ENCODE data around the gene PNISR. TPM values are rescaled to one million over a fixed set of nuclear protein-coding genes. Genes with fewer than 3 reads are reported as not detected.

PNISR gene, protein sequence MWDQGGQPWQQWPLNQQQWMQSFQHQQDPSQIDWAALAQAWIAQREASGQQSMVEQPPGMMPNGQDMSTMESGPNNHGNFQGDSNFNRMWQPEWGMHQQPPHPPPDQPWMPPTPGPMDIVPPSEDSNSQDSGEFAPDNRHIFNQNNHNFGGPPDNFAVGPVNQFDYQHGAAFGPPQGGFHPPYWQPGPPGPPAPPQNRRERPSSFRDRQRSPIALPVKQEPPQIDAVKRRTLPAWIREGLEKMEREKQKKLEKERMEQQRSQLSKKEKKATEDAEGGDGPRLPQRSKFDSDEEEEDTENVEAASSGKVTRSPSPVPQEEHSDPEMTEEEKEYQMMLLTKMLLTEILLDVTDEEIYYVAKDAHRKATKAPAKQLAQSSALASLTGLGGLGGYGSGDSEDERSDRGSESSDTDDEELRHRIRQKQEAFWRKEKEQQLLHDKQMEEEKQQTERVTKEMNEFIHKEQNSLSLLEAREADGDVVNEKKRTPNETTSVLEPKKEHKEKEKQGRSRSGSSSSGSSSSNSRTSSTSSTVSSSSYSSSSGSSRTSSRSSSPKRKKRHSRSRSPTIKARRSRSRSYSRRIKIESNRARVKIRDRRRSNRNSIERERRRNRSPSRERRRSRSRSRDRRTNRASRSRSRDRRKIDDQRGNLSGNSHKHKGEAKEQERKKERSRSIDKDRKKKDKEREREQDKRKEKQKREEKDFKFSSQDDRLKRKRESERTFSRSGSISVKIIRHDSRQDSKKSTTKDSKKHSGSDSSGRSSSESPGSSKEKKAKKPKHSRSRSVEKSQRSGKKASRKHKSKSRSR
- total RNA-seq (2022; extraction: Qiagen RNA extraction), result 22.2 to 31.5 TPM (median 26.9 TPM) in 5 replicates

DNA sequence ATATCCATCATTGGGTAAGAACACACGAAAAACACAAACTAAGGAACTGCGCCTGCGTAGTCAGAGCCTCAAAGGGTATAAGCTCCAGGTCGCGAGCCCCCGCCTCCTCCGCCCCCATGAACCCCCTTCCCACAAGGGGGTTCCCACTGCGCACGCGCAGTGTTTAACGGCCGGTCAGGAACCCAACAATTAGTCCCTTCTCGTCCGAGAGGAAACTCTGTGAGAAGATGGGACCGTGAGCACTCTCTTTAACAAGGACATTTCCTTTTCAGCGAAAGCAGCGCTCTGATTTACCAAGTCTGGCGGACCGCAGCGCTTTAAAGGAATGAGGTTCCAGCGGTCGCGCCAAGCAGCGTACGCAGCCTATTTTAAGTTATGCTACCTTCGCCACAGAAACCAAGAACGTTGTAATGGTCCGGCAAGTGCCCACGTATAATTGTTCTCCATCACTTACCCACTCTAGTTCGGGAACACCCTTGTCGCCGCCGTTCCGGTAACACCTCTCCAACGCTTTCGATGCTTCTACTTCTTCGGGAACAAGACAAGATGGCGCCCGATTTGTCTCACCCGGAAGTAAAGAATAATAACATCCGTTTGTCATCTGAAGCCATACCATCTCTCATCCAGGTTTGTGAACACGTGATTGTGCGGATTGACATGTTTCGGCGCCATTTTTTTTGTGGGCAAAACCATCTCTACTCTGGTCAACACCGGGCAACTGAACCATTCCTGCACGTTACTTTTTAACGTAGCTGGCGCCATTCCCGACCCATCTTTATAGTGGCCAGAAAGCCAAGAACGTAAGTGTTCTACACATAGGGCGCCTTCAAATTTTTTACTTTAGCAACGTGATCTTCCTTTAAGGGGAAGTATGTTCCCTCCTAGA lies at the start of gene PNISR:
TSS of gene PNISR (minus strand) at position 548 of the 886 bp plus-strand sequence. CDS start 10,649 bp downstream, outside the sequence.

DNA sequence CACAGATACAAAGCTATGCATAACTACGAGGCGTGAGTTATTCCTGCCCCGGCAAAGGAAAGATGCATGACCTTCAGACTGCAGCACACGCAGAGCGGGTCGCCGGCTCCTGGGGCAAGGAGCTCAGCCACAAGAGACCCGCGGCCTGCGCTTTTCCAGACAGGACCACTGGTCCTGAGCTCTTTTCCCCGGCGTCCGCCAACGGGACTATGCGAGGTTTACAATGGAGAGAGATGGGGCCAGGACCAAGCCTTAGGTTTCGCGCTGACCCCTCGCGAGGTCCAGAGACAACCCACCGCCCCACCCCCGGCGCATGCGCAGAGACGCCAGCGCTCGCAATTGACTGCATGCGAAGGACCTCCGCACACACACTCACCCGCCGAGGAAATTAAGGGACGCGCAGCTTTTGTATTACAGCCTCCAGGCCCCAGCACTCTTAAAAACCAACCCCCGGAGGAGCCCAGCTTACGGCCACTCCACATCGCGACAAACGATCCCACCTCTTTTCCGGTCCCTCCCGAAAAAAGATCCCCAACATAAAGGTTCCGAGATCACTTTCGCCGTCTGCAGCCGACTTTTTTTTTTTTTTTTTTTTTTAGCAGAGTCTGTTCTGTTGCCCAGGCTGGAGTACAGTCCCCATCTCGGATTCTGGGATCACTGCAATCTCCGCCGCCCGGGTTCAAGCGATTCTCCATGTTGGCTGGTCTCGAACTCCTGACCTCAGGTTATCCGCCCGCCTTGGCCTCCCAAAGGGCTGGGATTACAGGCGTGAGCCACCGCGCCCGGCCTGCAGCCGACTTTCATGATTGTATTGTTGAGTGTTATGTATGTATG lies 31.2 kb downstream of the PNISR start, which contains the start of gene COQ3:
TSS of gene COQ3 (minus strand) at position 498 of the 834 bp plus-strand sequence. CDS start at position 482, 16 bp downstream.

DNA sequence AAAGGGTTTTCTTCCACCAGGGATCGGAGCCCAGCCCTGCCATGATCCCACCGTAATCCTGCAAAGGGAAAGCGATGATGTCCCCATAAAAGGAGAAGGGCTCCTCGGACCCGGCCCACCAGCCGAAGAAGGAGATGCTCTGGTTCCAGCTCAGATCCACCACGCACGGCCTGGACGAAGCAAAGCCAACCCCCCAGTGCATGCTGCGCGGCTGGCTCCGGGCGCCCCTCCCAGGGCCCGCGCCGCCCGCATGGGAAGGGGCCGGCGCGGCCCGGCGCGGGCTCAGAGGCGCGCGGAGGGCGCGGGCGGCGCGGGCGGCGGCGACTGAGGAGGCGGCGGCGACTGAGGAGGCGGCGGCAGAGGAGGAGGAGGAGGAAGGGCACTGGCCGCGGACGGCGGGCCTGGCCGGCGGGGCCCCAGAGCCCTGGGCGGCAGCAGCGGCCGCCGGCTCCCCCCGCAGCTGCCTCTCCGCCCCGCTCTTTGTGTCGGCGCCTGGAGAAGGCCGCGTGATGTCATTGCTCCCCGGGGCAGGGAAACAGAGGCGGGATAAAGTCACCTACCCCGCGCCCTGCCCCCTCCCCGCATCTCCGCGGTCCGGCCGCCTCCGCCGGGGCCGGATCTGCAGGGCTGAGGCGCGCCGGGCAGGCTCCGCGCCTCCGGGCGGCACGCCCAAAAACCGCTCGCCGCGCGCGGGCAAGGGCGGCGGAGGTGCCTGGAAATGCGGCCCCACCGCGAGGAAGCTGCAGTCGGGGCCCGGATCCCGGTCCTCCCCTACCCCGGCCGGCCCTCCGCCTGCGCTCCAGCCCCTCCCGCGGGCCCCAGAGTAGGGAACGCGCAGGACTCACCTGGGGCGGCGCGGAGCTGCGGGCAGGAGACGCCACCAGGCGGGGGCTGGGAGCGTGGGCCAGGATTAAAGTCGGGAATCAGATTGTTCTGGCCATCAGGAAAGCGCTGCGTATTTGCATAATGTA lies 75.7 kb downstream of the PNISR start, which contains the start of gene FAXC:
TSS of gene FAXC (minus strand) at position 504 of the 971 bp plus-strand sequence. CDS start at position 202, 302 bp downstream.

Other genes starting within 250 kb of the PNISR start
- gene FAXC, start 75.6 kb downstream of the PNISR start, total RNA-seq (2022; extraction: Qiagen RNA extraction), result 5.9 to 8.9 TPM (median 6.6 TPM) in 5 replicates
- gene COQ3, start 31.1 kb downstream of the PNISR start, total RNA-seq (2022; extraction: Qiagen RNA extraction), result 9.4 to 12.6 TPM (median 11.5 TPM) in 5 replicates
- gene USP45, start 90.1 kb upstream of the PNISR start, total RNA-seq (2022; extraction: Qiagen RNA extraction), result 3.8 to 5.2 TPM (median 4.7 TPM) in 5 replicates
- gene CCNC, start 143.4 kb upstream of the PNISR start, total RNA-seq (2022; extraction: Qiagen RNA extraction), result 24.8 to 36.6 TPM (median 31.3 TPM) in 5 replicates
- 0.88 to 1.3 TPM (median 1.1 TPM) in 5 replicates for gene PRDM13, start 181.5 kb upstream of the PNISR start, total RNA-seq (2022; extraction: Qiagen RNA extraction)

Measured in A549 treated with Mapracorat at 1 μM for 4 hours (cell line).